ENCODE data around the gene APOB.

- TF ChIP-seq CTCF (IDR thresholded peaks at IDR 0.05; ENCODE audit: borderline replicate concordance, extremely low read depth, low read length, poor library complexity, severe bottlenecking): no peak
- no peak for TF ChIP-seq EZH2 (IDR thresholded peaks at IDR 0.05; ENCODE audit: borderline replicate concordance, low read depth, low read length, severe bottlenecking)
Observed at GRCh38 chr2:21010813-21011439, 32.9 kb downstream of the APOB start.

Data from DND-41 (cell line).